Mucosa of descending colon (tissue), 3 donors: ENCODE measurements around the gene RALGPS1. TPM values are rescaled to one million over a fixed set of nuclear protein-coding genes. Genes with fewer than 3 reads are reported as not detected.

Source experiments
- ATAC-seq: fragments of 200-7000 bp; cut with Tn5 transposase; one replicate; pipeline ENCODE4 v1.9.1; 2020; ENCODE audit warnings: mild to moderate bottlenecking, moderate library complexity
- DNase-seq, 3 donors: peaks; one replicate each; pipeline ENCODE4 v3.0.0-alpha.2; 2020
- H3K36me3 ChIP-seq: fragments of 200-600 bp; one replicate; pipeline ENCODE4 v1.8.0; 2021; ENCODE audit warnings: low read depth, mild to moderate bottlenecking
- H3K4me1 ChIP-seq: fragments of 200-600 bp; one replicate; pipeline ENCODE4 v1.8.0; 2021; ENCODE audit warnings: low read depth, mild to moderate bottlenecking
- H3K4me3 ChIP-seq: fragments of 200-600 bp; one replicate; pipeline ENCODE4 v1.8.0; 2021; ENCODE audit warnings: mild to moderate bottlenecking
- H3K9me3 ChIP-seq: fragments of 200-600 bp; one replicate; pipeline ENCODE4 v1.8.0; 2021; ENCODE audit warnings: mild to moderate bottlenecking
- intact Hi-C, 2 donors: fragments of 100-400 bp; cut with DNase I in 1 of 2; cut with micrococcal nuclease in 1 of 2; formaldehyde crosslinking; loops; one replicate each; pipeline versions ENCODE4 v1.11.0 to v1.11.1; 2022; cut with DNase I, micrococcal nuclease
- total RNA-seq, 3 donors: library from RNA; stranded (reverse); fragmentation: NEBNext Ultra II Directional in 2 of 3; extraction: Animal tissue kit (Norgen Biotek cat#: 25700) in 2 of 3; gene quantifications; one replicate each; pipeline versions ENCODE4 v1.2.1 to v1.2.4, GENCODE V29; 2021 to 2023
- TF ChIP-seq, protein P1 (sequence below): fragments of 200-600 bp; IDR thresholded peaks from one replicate; pipeline ENCODE4 v1.8.0; 2022; ENCODE audit warnings: antibody characterized with exemption, mild to moderate bottlenecking
- donor health status: DM: no; HTN: no; CAD: no; lungs with moderate emphysema.
- donor health status: DM: no; HTN: no; CAD: no.
- donor health status: DM: no; HTN: yes; CAD: no.

RALGPS1 gene
- total RNA-seq, 3 donors from 2014 or later, result 31.3 to 55.4 (median 32.1) TPM

DNA sequence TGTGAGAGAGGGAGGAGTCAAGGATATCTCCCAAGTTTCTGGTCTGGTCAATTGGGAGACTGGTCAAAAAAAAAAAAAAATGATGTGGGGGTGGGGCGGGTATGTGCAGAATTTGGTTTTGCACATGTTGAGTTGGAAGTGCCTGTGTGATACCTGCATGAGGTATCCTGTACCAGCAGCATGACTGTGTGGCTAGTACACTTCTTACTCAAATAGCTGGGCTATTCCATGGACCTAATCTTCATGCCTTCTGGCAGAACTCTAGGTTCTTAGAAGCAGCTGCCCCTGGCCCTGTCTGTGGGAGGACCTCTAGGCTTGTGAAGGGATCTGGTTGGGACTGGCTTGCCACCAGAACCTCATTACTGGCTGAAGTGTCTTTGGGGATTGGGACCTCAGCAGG is 93.5 kb downstream of the RALGPS1 start:
- intact Hi-C loops, result no loop called here
- TF ChIP-seq, protein P1, sequence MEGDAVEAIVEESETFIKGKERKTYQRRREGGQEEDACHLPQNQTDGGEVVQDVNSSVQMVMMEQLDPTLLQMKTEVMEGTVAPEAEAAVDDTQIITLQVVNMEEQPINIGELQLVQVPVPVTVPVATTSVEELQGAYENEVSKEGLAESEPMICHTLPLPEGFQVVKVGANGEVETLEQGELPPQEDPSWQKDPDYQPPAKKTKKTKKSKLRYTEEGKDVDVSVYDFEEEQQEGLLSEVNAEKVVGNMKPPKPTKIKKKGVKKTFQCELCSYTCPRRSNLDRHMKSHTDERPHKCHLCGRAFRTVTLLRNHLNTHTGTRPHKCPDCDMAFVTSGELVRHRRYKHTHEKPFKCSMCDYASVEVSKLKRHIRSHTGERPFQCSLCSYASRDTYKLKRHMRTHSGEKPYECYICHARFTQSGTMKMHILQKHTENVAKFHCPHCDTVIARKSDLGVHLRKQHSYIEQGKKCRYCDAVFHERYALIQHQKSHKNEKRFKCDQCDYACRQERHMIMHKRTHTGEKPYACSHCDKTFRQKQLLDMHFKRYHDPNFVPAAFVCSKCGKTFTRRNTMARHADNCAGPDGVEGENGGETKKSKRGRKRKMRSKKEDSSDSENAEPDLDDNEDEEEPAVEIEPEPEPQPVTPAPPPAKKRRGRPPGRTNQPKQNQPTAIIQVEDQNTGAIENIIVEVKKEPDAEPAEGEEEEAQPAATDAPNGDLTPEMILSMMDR, result no peak
- Histone ChIP-seq H3K4me3 (no peak overlapping the region), H3K9me3 (no peaks in the 10 kb centered on the region), H3K4me1 (peaks cover 5% of the 10 kb centered on the region), H3K36me3 (no peaks in the 10 kb centered on the region)
- DNase-seq (no peak), ATAC-seq (no peak)

DNA sequence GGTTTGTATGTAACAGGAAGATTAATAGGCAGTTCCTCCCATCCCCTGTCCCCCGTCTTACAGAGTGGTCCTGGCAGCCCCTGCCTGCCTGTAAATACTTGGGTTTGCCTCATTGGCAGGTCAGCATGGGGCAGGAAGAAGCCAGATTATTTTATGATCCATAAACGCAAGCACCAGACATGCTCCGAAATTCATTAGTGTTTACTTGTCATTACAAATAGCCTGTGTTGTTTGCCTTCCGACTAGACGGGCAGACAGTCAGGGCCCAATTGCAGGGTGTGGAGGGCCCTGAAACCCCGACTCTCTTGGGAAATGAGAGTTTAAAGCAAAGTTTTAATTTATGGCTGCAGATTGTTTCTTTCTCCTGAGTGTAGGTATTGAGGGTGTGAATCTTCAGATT is 97.2 kb downstream of the RALGPS1 start:
- Histone ChIP-seq H3K4me3 (no peak overlapping the region), H3K9me3 (no peaks in the 10 kb centered on the region), H3K4me1 (peaks cover 5% of the 10 kb centered on the region), H3K36me3 (no peaks in the 10 kb centered on the region)
- DNase-seq (no peak), ATAC-seq (peak; percentile 72)
- TF ChIP-seq, protein P1, result no peak
- intact Hi-C loops, result no loop called here

GRCh38 chr9:127012250-127012649 is 97.7 kb downstream of the RALGPS1 start:
- Histone ChIP-seq H3K4me1 (peaks cover 5% of the 10 kb centered on the region), H3K36me3 (no peaks in the 10 kb centered on the region), H3K9me3 (no peaks in the 10 kb centered on the region), H3K4me3 (no peak overlapping the region)
- TF ChIP-seq, protein P1, result no peak
- ATAC-seq (no peak), DNase-seq (no peak)
- intact Hi-C loops, result no loop called here

DNA sequence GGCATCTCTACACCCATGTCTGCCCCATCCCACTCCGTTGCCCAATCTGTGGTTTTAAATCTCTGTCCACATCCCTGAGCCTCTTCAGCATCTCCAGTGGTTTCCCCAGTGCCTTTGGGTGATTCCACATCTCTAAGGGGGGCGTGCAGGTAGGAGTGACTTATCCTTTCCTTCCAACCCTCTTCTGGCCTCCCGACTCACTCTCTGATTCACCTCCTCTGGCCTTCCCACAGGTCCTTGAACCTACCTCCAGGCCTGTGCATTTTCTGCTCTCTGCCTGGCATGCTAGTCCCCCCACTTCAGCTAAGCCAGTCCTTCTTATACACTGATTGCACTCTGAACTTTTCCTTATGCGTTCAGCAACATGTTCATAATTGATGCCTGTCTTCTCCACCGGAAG is 99.0 kb downstream of the RALGPS1 start:
- ATAC-seq (no peak), DNase-seq (no peak)
- Histone ChIP-seq H3K9me3 (no peaks in the 10 kb centered on the region), H3K36me3 (no peaks in the 10 kb centered on the region), H3K4me3 (no peak overlapping the region), H3K4me1 (peaks cover 5% of the 10 kb centered on the region)
- intact Hi-C loops, result no loop called here
- TF ChIP-seq, protein P1, result no peak

- Histone ChIP-seq H3K9me3 (no peaks in the 10 kb centered on the region), H3K4me1 (peaks cover 5% of the 10 kb centered on the region), H3K4me3 (no peak overlapping the region), H3K36me3 (no peaks in the 10 kb centered on the region)
- ATAC-seq, result no peak
- no peak for DNase-seq
- intact Hi-C loops, result no loop called here
- TF ChIP-seq, protein P1, result no peak
Measured at GRCh38 chr9:127014216-127014909, 99.8 kb downstream of the RALGPS1 start.
